C4-2B (cell line): ENCODE measurements around the gene ZNF524.

Experiments used
- H3K27ac ChIP-seq: fragments of 450-650 bp; 2 replicates; pipeline ENCODE4 v1.5.1; 2017
- ZFX ChIP-seq: fragments of 450-650 bp; IDR thresholded peaks from 2 replicates; pipeline ENCODE4 v1.6.1; 2017
- TF ChIP-seq, protein P1 (sequence below): fragments of 450-650 bp; conservative IDR thresholded peaks from 2 replicates; pipeline ENCODE4 v1.5.1; 2017; ENCODE audit warnings: mild to moderate bottlenecking

The ZNF524 gene

DNA sequence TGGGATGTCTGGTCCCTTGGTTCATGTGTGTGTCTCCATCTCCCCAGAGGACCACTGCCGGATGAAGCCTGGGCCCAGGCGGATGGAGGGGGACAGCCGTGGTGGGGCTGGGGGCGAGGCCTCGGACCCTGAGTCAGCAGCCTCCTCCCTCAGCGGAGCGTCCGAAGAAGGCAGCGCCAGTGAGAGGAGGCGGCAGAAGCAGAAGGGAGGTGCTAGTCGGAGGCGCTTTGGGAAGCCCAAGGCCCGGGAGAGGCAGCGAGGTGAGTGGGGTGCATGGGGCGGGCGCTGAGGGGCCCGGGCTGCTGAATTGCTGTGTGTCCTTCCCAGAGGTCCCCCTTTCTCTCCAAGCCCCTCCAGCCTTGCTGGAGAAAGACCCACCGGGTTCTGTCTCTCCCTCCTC is 51.1 kb downstream of the ZNF524 start:
- no peak overlapping the region for H3K27ac ChIP-seq
- TF ChIP-seq, protein P1, sequence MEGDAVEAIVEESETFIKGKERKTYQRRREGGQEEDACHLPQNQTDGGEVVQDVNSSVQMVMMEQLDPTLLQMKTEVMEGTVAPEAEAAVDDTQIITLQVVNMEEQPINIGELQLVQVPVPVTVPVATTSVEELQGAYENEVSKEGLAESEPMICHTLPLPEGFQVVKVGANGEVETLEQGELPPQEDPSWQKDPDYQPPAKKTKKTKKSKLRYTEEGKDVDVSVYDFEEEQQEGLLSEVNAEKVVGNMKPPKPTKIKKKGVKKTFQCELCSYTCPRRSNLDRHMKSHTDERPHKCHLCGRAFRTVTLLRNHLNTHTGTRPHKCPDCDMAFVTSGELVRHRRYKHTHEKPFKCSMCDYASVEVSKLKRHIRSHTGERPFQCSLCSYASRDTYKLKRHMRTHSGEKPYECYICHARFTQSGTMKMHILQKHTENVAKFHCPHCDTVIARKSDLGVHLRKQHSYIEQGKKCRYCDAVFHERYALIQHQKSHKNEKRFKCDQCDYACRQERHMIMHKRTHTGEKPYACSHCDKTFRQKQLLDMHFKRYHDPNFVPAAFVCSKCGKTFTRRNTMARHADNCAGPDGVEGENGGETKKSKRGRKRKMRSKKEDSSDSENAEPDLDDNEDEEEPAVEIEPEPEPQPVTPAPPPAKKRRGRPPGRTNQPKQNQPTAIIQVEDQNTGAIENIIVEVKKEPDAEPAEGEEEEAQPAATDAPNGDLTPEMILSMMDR: no peak
- no peak for TF ChIP-seq ZFX

DNA sequence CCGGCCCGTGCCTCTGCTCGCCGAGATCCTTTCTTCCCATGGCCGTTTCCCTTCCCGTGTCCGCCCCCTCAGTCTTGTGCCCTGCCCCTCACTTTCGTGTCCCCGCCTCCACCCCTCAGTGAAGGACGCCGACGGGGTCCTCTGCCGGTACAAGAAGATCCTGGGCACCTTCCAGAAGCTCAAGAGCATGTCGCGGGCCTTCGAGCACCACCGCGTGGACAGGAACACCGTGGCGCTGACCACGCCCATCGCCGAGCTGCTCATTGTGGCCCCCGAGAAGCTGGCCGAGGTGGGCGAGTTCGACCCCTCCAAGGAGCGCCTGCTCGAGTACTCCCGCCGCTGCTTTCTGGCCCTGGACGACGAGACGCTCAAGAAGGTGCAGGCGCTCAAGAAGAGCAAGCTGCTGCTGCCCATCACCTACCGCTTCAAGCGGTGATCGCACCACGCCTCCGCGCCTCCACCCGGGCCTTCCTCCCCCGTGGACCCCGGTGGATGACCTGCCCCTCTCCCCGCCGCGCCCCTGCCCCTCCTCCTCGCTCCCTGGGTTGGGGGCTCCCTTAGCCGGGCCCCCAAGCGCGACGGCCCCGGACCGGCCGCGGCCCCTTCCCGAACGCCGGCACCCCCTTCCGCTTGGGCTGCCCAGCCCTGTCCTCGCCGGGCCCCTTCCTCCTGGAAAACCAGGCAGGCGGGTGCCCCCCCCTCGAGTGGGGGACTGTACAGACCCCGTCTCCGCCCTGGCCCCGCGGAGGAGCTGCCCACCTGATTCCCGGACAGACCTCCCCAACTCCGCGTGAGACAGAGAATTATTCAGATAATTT is 52.4 kb downstream of the ZNF524 start:
- H3K27ac ChIP-seq: peak overlapping the region; percentile 100; the same call in 1 of the 2 replicates
- no peak for TF ChIP-seq ZFX
- TF ChIP-seq, protein P1: no peak
